8988T (cell line): Measurements from ENCODE around the gene AGBL3.
"Not testable (repeated sequence)": the region's sequence is repeated elsewhere in the genome, so short reads cannot be mapped to it uniquely, and the experiment has no call there.

Source experiments
- DNase-seq: peaks from one replicate; pipeline ENCODE4 v3.0.0; 2011

Gene AGBL3

DNA sequence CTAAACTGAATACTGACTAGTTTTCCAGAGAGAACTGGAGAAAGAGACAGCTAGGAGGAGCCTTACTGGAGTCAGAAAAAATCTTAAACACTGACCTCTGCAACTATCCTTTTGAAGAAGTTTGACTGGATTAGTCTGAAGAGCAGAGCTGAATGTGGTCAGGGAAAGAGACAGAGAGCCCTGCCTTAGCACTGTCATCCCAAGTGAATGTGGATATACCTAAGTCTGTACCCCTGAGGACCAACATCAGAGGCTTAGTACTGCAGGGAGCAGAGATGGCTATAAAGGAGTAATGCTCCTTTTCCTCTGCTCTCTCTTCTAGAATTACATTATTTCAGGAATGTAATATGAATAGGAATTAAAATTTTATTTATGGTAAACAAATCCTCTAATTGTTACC, 91.7 kb downstream of the AGBL3 start:
- DNase-seq: no peak

DNA sequence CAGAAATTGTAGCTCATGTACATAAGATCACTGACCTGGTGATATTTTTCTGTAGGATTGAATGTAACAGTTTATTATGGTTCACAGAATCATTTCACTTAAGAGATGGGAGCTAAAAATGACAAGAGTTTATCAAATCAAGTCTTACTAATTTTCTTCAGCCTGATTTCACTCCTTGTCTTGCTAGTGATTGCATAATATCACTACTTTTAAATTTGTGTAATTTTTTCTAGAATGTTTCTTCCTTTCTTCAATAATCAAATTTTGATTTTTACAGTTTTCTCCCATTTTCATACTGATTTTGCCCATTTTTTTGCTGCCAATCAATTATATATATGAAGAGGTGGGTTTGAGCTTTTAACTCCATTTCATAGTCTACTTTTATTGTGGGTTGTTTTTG, 92.8 kb downstream of the AGBL3 start:
- no peak for DNase-seq

DNA sequence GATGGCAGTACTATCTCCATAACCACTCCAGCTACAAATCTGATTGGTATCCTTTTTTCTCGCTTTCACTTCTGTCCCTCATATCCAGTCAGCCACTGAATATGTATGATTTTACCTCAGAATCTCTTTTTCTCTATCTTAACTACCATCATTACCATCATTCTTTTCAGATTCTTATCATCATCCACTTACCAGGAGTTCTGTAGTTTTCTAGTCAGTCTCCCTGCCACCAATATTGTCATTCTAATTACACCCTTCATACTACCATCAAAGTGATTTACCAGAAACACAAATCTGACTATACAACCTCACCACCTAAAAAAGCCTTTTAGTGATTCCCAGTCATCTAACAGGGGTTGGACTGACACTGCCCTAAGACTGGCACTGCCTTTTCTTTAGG, 96.7 kb downstream of the AGBL3 start:
- DNase-seq: no peak

DNA sequence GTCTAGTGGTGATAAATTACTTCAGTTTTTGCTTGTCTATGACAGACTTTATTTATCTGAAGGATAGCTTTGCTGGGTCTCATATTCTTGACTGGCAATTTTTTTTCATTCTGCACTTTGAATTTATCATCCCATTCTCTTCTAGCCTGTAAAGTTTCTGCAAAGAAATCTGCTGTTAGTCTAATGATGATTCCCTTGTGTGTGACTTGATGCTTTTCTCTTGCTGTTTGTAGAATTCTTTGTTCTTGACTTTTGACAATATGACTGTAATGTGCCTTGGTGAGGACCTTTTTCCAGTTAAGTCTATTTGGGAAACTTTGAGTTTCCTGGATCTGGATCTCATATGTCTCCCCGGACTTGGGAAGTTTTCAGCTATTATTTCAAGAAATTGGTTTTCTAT, 102.3 kb downstream of the AGBL3 start:
- DNase-seq: no peak

DNA sequence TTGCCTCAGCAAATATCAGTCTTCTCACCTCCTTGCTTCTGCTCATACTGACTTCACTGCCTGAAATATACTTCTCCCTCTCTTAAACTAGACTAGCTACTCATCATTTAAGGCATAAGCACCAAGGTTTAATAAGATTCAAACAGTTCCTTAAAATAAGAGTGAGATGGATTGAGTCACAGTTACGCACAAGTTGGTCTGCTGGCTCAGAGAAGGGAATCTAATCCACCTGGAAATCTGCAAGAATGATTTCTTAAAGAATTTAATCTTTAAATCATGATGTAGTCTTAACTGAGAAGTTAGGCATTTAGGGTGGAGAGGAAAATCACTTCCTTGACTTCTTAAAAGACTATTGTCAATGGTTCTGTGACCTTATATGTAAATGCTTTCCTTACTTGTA, 105.4 kb downstream of the AGBL3 start:
- DNase-seq: no peak

DNA sequence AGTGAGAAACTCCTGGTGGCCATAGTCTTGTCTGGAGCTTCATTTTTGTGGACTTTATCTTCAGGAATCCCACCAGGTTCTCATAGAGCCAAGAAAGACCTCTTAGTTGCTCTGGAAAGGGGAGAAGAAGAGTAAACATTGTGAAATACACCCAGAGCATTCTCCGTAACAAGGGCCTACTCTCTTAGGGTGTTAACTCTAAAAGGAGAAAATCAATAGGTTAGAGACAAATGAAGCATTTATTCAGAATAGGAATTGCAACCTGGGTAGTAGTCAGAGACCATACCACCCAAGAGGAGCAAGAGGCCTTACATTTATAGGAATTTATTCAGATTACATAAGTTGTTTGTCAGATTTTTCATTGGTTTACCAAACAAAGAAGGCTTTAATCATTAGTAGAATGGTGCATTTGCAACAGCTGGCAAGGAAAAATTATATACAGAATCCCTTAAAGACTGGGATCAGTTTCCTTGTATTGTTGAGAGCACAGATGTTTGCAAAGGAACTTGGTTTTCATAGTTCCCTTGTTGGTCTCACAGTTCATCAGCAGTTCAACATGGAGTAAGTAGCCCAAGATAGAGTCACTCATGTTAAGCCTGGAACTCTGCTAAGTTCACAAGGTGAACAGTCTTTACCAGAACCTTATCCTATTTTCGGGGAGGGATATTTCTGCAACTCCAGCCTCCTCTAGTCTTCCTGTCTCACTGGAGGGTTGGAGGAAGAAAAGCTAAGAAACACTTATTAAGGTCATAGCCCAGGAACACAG, 108.3 kb downstream of the AGBL3 start:
- no peak for DNase-seq

DNA sequence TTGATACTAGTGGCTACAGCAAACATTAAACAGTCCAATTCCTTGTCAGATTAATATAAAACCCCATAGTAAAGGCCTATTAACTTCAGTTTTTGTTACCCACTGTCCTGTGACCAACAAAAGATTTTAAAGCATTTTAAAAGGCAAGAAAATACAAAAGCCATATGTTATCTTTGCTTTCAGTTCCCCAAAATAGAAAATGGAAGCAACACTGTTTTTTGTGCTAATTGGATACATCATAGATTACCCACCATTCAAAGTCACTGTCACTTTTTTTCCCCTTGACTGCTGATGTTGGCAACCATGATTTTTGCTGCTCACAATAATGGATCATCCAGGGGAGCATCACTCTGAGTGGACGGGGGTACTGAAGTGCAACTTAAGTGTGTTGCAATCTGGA, 109.1 kb downstream of the AGBL3 start:
- DNase-seq: no peak

DNA sequence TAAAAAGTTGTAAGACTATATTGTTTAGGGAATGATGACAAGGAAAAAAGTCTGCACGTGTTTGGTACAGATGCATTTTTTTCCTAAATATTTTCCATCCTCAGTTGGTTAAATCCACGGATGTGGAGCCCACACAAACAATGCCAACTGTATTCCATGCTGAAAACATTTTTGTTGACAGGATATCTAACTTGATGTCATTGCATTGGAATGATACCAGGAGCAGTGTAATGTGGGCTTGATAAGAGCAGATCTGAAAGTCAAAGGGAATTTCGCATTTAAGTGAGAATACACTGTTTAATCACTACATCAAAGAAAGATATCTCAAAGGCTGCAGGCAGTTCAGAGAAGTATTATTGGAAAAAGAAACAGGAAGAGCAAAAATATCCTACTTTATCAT, 112.1 kb downstream of the AGBL3 start:
- DNase-seq: no peak

DNA sequence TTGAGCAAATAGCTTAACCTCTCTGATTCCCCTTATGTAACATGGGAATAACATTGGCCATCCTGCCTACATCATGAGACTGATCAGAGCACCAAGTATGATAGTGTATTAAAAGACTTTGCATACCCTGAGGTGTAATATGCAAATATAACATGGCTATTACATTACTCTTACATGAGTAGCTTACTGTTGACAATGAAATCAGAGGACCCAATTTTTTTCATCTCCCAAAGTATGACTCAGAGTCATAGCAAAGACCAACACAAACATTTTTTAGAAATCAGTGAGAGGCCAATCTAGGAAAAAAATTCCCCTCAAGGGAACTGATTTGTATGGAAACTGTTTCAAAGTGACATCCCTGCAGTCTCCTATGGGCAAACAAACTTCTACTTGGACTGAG, 114.5 kb downstream of the AGBL3 start:
- no peak for DNase-seq

DNA sequence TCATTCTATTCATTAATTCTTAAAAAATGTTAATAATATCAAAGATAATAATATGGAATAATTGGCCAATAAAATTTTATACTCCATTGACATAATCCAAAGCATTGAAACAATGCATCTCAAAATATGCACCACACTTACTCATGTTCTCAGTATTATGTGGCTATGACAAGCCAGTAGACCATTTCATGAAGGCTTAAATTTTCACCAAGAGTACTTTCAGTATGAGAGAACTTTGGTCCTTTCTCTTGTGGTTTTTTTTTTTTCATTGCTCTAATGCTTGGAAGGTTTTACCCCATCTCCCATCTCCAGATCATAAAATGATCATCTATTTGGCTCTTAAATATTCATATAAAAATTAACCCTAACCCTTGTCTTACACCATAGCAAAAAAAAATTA, 116.1 kb downstream of the AGBL3 start:
- DNase-seq: no peak

DNA sequence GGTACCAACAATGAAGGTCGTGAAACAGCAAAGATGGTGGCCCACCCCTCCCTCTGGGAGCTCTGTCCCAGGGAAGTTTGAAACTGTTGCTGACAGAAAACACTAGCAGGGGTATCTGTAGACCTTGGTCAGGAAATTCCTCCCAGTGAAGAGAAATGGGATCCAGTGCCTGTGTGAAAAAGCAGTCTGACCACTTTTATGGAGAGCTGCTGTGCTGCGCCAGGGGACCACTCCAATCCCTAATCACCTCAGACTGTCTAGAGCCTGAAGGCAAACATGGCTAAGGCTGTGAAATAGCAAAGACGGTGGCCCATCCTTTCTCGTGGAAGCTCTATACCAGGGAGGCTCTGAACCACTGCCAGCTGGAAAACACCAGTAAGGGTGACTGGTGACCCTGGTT, 123.3 kb downstream of the AGBL3 start:
- no peak for DNase-seq

DNA sequence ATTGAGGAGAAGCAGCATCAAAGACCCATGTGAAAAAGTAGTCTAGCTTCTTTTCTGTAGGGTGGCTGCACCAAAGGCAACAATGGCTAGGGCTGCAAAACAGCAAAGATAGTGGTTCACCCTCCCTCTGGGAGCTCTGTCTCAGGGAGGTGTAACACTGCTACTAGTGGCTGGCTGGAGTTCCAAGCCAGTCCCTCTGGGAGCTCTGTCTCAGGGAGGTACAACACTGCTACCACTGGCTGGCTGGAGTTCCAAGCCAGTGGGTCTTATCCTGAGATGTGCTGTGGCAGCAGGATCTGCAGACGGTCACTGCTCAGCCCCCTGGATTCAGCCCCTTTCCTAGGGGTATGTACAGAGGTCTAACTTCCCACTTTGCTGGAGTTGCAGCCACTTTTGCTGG, 123.7 kb downstream of the AGBL3 start:
- no peak for DNase-seq

DNA sequence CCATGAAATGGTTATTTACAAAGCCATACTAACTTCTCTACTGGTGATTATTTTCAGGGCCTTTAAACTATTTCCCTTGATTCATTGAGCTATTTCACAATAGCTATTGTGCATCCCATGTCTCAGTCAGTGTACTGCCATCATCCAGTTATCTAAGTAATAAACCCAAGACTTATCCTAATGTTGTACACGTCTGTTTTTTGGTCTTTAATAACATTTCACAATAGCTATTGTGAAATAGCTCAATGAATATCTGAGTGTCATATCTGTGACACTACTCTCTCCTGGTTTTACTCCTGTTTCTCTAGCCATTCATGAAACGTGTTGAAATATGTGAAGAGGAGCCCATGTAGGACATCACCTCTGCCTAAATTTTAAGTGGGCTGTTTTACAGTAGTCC, 125.1 kb downstream of the AGBL3 start:
- DNase-seq: no peak

DNA sequence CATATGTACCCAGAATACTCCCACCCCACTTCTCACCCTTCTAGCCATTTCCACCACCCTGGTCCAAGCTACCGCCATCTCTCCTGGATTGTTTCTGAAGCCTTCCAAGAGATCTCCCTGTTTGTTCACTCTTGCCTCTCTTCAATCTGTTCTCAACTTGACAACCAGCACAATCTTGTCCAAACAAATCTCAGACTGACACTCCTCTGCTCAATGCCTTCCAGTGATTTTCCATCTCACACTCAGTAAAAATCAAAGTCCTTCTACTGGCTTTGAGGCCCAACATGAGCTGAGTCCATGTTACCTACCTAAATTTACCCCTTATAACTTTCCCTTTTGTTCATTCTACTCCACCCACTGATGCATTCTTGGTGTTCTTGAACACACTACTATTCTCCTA, 128.3 kb downstream of the AGBL3 start:
- DNase-seq: no peak

DNA sequence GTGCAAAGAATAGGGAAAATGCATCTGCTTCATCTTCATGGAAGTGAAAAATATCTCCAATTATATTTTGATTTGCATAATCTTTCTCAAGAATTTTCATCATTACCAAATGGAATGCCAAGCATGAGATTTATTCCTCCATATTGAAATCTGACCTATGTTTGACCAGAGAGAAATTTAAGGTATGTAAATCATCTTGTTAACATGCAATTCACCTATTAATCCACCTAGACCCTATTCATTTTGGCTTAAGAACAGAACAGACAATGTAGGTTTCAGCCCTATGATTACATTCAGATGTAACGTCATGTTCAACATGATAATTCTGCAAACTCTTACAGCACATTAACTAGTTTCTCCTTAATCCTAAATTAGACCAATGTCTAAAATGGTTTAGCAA, 130.8 kb downstream of the AGBL3 start:
- DNase-seq: no peak

DNA sequence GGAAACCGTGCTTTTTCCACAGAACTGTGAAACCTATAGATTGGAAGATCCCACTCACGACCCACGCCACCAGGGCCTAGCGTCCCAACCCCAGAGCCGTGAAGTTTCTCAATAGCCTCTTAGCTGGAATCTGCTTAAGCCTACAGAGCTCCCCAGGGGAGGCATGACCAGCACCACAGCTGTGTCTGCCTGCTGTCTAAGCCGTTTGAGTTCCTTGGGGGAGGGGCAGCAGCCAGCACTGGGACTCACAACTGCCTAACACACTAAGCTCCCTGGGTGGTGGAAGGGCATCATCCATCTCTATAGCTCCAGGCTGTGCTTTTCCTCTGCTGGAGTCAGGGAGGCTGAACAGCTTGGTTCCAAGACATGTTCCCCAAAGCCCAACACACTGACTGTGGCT, 135.6 kb downstream of the AGBL3 start:
- no peak for DNase-seq

DNA sequence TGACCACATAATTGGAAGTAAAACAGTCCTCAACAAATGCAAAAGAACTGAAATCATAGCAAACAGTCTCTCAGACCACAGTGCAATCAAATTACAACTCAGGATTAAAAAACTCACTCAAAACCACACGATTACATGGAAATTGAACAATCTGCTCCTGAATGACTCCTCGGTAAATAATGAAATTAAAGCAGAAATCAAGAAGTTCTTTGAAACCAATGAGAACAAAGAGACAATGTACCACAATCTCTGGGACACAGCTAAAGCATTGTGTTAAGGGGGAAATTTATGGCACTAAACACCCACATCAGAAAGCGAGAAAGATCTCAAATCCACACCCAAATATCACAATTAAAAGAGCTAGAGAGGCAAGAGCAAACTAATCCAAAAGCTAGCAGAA, 138.3 kb downstream of the AGBL3 start:
- not testable (repeated sequence) for DNase-seq

DNA sequence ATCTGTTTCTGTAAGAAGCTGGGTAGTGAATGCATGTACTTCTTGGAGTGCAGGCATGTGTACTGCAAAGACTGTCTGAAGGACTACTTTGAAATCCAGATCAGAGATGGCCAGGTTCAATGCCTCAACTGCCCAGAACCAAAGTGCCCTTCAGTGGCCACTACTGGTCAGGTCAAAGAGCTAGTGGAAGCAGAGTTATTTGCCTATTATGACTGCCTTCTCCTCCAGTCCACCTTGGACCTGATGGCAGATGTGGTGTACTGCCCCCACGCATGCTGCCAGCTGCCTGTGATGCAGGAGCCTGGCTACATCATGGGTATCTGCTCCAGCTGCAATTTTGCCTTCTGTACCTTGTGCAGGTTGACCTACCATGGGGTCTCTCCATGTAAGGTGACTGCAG, 142.6 kb downstream of the AGBL3 start:
- no peak for DNase-seq

DNA sequence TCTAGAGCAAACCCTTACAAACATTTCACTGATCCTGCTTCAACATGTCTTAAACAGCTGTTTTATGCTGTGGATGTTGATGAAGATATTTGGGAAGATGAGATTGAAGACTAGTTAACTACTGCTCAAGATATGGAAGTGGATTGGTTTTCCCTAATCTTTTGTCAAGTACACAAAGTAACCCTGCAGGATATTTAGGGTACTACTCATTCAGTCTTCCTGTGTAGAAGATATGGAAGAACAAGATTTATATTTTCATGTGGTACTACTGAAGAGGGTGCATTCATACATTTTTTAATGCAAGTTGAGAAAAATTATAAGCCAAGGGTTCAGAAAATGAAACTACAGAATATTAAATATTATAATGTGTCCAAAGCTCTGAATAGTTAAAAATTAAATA, 143.3 kb downstream of the AGBL3 start:
- DNase-seq: no peak

DNA sequence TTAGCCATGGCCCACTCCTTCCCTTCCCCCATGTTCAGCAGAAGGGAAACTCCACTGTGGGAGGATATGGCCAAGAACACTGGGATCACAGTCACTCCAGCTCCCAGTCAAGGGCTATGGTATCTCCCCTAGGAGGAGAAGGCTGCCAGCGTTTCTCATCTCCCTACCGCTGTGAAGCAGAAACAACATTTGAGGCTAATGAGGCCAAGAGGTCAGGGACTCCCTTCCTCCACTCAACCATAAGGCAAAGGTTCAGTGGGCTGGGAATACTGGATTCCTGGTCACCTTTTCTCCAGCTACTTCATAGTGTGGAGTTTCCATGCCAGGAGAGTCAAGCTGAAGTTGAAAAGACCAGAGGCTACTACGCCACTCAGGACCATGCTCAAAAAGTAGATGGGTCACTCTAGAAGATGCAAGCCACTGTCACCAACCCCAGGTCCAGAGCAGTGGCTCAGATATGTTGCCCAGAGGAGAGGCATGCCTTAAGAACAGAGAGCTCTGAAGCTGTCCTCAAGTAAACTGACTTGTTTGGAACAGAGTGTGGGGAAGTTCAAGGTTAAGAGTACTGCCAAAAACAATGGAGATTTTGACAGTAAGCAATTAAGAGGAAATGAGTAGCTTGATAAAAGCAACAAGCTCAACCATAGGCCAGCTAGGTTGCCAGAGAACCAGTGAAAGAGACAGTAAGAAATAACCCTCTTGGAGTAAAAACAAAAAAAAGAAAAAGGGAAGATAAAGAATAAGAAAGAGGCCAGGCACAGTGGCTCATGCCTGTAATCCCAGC, 157.8 kb downstream of the AGBL3 start:
- no peak for DNase-seq

DNA sequence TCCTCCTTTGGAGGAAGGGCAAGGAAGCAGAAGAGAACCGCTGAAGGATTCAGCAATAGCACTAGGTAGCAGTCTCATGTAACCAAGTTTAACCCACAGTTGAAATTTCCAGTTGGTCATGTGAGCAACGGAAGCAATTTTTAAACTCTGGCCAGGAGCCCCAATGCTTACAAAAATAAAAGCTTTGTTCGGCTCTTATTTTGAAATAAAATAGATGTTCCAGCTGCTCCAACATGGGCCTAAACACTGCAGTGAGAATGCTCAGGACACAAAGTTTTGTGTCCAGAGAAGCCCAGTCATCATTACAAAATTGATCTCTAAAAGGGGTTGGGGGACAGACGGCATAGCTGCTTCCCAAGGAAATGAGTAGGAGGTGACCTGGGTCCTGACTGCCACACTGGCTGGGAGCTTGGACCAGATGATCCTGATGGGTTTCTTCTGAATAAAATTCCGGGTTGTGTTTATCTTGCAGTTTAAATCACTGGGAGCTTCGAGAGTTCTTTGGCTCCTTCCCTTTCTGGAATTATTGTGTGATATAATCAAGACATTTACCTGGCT, 161.1 kb downstream of the AGBL3 start:
- DNase-seq: no peak

DNA sequence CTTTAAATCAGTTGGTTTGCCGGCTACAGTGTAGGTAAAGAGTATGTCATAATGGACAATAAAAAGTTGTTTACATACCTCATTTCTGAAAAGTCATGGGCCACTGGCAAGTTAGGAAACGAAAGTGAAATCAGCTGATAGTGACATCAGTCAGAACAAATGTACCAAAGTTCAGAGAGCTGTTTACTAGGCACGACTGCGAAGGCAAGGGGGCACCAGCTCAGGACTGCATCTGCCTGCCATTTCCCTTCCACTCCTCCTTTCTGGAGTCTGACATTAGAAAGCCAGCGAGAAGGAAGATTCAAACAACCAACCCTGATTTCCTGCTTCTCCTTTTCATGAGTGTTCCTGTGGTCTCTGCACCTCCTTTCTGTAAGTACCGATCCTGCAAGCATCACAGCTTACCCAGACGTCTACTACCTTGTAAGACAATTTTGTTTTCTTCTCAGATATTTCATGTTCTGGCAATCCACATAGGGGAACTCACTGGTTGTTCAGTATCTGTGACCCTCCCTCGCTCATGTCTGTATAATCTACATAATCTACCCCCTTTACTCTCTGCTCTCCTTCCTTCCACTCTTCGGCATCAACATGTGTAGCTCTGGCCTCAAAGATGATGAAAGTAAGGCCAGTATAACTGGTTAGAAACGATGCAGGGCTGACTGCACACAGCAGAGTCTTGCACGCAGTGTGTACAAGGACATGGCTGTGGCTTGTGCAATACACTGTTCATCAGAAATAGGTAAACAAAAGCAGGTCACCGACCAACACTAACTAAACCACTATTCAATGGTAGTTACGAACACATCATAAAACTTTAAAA, 161.8 kb downstream of the AGBL3 start, which contains the start of gene TMEM140:
TSS of gene TMEM140 (plus strand) at position 174 of the 823 bp plus-strand sequence. CDS start 16,370 bp downstream, outside the sequence.
- no peak for DNase-seq

DNA sequence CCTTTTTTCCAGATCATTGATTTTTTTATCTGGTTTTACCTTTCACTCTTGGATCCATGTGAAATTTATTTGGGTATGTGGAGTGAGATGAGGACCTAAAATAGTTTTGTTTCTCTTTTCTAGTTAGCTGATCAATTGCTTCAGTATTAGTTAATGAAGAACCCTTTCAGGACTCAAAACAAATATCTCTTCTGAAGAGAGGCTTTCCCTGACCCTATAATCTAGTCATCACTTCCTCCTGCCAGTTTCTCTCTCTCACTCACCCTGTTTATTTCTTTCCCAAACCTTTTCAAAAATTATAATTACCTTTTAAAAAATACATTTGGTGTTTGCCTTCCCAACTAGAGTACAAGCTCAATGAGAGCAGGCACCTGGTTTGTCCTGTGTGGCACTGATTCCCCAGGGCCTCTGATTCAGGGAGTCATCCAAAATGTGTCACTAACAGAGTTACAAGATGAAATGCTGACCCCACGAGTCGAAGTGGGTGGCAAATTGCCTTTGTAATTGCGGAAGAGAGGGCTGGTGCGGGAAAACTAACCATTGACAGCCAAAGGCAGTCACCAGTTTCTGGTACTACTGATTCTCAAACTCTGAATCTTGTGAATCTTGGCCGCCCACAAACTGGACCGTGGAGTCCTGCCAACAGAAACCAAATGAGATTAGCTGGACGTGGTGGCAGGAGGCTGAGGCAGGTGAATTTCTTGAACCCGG, 163.9 kb downstream of the AGBL3 start:
- DNase-seq: no peak
